Measurements from ENCODE around the gene MMP28.

The MMP28 gene

GRCh38 chr17:35731239-35731916, 64.1 kb downstream of the MMP28 start, which contains the start of gene RASL10B:
RASL10B (plus strand) TSS chr17:35731639; CDS start chr17:35735185, 3,546 bp downstream.
- H3K27ac ChIP-seq, result no peak within 1 kb of the TSS
- H3K9me3 ChIP-seq, result no peaks in the 10 kb centered on the region
- TF ChIP-seq, protein P1, sequence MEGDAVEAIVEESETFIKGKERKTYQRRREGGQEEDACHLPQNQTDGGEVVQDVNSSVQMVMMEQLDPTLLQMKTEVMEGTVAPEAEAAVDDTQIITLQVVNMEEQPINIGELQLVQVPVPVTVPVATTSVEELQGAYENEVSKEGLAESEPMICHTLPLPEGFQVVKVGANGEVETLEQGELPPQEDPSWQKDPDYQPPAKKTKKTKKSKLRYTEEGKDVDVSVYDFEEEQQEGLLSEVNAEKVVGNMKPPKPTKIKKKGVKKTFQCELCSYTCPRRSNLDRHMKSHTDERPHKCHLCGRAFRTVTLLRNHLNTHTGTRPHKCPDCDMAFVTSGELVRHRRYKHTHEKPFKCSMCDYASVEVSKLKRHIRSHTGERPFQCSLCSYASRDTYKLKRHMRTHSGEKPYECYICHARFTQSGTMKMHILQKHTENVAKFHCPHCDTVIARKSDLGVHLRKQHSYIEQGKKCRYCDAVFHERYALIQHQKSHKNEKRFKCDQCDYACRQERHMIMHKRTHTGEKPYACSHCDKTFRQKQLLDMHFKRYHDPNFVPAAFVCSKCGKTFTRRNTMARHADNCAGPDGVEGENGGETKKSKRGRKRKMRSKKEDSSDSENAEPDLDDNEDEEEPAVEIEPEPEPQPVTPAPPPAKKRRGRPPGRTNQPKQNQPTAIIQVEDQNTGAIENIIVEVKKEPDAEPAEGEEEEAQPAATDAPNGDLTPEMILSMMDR (IDR thresholded peaks at IDR 0.05), result no peak
- H3K36me3 ChIP-seq, result peaks cover 30% of the 10 kb centered on the region
- peaks cover 52% of the 10 kb centered on the region for H3K27me3 ChIP-seq
- peaks cover 0 to 6% of the 10 kb centered on the region in 2 experiments for H3K4me1 ChIP-seq (ENCODE audit: control insufficient read depth in 1 of 2, insufficient read depth in 1 of 2, low read depth in 1 of 2, low read length in 1 of 2)
- H3K4me3 ChIP-seq (ENCODE audit: low read depth in 1 of 2, low read length in 1 of 2), result no peak within 1 kb of the TSS

DNA sequence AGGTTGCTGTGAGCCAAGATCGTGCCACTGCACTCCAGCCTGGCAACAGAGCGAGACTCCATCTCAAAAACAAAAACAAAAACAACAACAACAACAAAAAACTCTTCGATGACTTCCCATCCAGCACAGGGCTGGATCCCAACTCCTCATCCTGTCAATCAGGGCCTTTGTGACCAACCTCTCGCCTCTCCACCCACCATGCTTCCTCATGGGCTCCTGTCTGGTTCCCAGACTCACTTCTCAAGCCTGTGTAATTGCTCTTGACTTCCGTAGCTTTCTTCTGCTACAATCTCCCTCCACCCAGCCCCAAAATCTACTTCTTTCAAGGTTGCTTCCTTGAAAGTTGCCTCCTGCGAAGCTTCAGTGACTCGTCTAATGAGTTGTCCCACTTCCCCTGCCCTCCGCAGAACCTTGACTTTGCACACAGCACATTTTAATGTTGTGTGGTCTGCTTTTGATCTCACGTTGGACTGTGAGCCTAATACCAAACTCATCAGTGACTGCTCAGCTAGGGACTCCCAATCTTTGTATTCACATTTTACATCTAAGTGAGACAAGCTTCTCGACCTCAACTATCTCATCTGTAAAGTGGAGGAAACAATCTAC, 64.9 kb downstream of the MMP28 start:
- TF ChIP-seq, protein P1 (IDR thresholded peaks at IDR 0.05), result no peak
- peaks cover 52% of the 10 kb centered on the region for H3K27me3 ChIP-seq
- H3K4me1 ChIP-seq (ENCODE audit: control insufficient read depth in 1 of 2, insufficient read depth in 1 of 2, low read depth in 1 of 2, low read length in 1 of 2), result peaks cover 0 to 6% of the 10 kb centered on the region in 2 experiments
- H3K27ac ChIP-seq, result no peak overlapping the region
- H3K36me3 ChIP-seq, result peaks cover 39% of the 10 kb centered on the region
- H3K9me3 ChIP-seq, result no peaks in the 10 kb centered on the region
- no peak overlapping the region for H3K4me3 ChIP-seq (ENCODE audit: low read depth in 1 of 2, low read length in 1 of 2)

DNA sequence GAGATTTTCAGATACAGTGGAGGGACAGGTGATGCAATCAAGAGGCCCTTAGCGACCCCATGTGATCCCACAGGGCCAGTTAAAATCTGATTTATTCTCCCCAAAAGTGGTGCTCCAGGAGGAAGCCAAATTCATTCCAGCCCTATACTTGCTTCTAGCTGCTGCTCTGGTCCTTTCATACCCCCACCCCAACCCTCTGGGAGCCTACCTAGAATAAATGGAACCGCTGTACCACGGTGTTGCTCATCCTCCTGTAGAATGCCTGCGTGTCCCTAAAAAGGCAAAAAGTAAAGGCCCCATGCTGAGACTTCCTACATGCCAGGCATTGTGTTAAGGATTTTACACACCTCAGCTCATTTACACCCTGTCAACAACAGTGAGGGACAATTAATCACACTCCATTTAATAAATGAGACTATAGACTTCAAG, 66.0 kb downstream of the MMP28 start:
- H3K27me3 ChIP-seq, result peaks cover 51% of the 10 kb centered on the region
- no peaks in the 10 kb centered on the region for H3K9me3 ChIP-seq
- peaks cover 0 to 6% of the 10 kb centered on the region in 2 experiments for H3K4me1 ChIP-seq (ENCODE audit: control insufficient read depth in 1 of 2, insufficient read depth in 1 of 2, low read depth in 1 of 2, low read length in 1 of 2)
- no peak overlapping the region for H3K27ac ChIP-seq
- no peak overlapping the region for H3K4me3 ChIP-seq (ENCODE audit: low read depth in 1 of 2, low read length in 1 of 2)
- TF ChIP-seq, protein P1 (IDR thresholded peaks at IDR 0.05), result no peak
- peaks cover 50% of the 10 kb centered on the region for H3K36me3 ChIP-seq

DNA sequence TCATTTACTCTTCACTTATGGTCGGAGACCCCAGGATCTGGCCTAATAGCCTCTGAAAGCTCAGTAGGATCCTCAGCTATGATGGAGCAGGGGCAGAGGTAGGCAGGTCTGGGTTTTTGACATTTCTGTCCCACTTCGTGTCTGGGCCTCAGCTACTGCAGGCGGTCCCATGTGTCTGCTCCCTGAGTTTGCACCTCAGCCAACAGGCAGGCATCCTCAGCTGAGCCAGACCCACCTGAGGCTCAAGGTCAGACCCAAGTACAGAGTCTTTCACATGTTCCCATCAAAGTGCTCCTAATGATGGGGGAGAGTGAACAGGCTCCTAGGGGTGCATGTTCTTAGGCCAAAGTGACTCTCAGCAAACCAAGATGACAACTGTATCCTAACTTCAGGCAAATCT, 66.9 kb downstream of the MMP28 start:
- Histone ChIP-seq H3K4me3 (ENCODE audit: low read depth in 1 of 2, low read length in 1 of 2) (no peak overlapping the region), H3K27ac (no peak overlapping the region), H3K27me3 (peaks cover 43% of the 10 kb centered on the region), H3K4me1 (ENCODE audit: control insufficient read depth in 1 of 2, insufficient read depth in 1 of 2, low read depth in 1 of 2, low read length in 1 of 2) (peaks cover 0 to 6% of the 10 kb centered on the region in 2 experiments), H3K9me3 (no peaks in the 10 kb centered on the region), H3K36me3 (peaks cover 59% of the 10 kb centered on the region)
- TF ChIP-seq, protein P1 (IDR thresholded peaks at IDR 0.05), result no peak

GRCh38 chr17:35727635-35728034, 67.8 kb downstream of the MMP28 start:
- Histone ChIP-seq H3K9me3 (no peaks in the 10 kb centered on the region), H3K27me3 (peaks cover 34% of the 10 kb centered on the region), H3K4me1 (ENCODE audit: control insufficient read depth in 1 of 2, insufficient read depth in 1 of 2, low read depth in 1 of 2, low read length in 1 of 2) (peaks cover 0 to 6% of the 10 kb centered on the region in 2 experiments), H3K36me3 (peaks cover 68% of the 10 kb centered on the region), H3K27ac (no peak overlapping the region), H3K4me3 (ENCODE audit: low read depth in 1 of 2, low read length in 1 of 2) (no peak overlapping the region)
- TF ChIP-seq, protein P1 (IDR thresholded peaks at IDR 0.05), result no peak
